Measurements from ENCODE around the gene CWC25.

DNA sequence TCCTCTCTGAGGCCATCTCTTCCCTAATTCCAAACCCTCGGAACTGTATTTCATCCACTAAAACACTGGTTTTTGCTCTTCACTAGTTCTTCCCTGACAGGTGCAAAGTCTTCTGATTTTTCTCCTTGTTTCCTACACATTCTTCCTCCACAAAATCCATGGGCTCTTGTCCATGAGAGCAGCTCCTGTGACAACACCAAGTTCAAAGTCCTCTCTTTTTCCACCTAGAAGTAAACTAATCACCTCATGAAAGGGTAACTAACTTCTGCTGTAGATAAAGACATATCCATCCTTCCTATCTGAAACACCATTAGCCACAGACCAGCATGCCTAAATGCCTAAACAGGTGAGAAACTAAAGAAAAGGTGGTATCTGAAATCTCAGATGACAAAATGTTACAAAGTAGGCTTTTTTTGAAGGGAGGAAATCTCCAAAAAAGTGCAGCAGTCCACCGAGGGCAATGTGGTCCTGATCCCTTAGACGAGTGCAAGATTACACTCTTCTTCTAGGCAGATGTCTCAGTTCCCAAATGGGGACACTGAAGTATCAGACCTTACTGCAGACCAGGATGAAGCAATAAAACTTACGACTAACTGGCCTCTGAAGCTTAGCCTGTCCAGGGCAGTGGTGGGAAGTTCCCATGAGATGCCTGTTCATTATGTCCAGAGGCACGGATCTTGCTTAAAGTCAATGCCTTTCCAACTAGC, 28.5 kb downstream of the CWC25 start:
- TF ChIP-seq, protein P1, sequence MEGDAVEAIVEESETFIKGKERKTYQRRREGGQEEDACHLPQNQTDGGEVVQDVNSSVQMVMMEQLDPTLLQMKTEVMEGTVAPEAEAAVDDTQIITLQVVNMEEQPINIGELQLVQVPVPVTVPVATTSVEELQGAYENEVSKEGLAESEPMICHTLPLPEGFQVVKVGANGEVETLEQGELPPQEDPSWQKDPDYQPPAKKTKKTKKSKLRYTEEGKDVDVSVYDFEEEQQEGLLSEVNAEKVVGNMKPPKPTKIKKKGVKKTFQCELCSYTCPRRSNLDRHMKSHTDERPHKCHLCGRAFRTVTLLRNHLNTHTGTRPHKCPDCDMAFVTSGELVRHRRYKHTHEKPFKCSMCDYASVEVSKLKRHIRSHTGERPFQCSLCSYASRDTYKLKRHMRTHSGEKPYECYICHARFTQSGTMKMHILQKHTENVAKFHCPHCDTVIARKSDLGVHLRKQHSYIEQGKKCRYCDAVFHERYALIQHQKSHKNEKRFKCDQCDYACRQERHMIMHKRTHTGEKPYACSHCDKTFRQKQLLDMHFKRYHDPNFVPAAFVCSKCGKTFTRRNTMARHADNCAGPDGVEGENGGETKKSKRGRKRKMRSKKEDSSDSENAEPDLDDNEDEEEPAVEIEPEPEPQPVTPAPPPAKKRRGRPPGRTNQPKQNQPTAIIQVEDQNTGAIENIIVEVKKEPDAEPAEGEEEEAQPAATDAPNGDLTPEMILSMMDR (optimal IDR thresholded peaks at IDR 0.05 in 1 of 3, IDR thresholded peaks at IDR 0.05 in 1 of 3, conservative IDR thresholded peaks at IDR 0.05 in 1 of 3; ENCODE audit: extremely low read depth in 1 of 3, insufficient read depth in 2 of 3, low read length in 3 of 3) = no peak
- no peak for TF ChIP-seq EZH2 (IDR thresholded peaks at IDR 0.05; ENCODE audit: low read length)
